Stimulated activated CD4-positive, alpha-beta T cell treated with anti-CD3 and anti-CD28 coated beads, Interleukin-4, amount 100 ng/mL, for 4 hours (primary cell): ENCODE results near the gene PSMD11.

Source experiments
- DNase-seq, 2 experiments: peaks; one replicate each; pipeline ENCODE4 v3.0.0-alpha.2; 2020

The PSMD11 gene

GRCh38 chr17:32467949-32468348 lies 23.6 kb downstream of the PSMD11 start:
- no peak for DNase-seq

GRCh38 chr17:32470405-32471167 lies 26.3 kb downstream of the PSMD11 start:
- no peak for DNase-seq

- DNase-seq = no peak
These were observed 27.3 kb downstream of the PSMD11 start for GRCh38 chr17:32471652-32472051.

GRCh38 chr17:32475258-32475657 lies 30.9 kb downstream of the PSMD11 start:
- DNase-seq = no peak

GRCh38 chr17:32477220-32477619 lies 32.9 kb downstream of the PSMD11 start:
- DNase-seq = no peak

- no peak for DNase-seq
These were observed 34.8 kb downstream of the PSMD11 start for GRCh38 chr17:32479074-32479617.

GRCh38 chr17:32481193-32481592 lies 36.9 kb downstream of the PSMD11 start:
- DNase-seq = no peak

- DNase-seq = no peak
These were observed 38.4 kb downstream of the PSMD11 start for GRCh38 chr17:32482568-32483320.

- DNase-seq = peak in 1 of 2 experiments; percentile 28
These were observed 39.2 kb downstream of the PSMD11 start for GRCh38 chr17:32483451-32484019.

GRCh38 chr17:32484041-32484461 lies 39.7 kb downstream of the PSMD11 start:
- DNase-seq = no peak

- DNase-seq = no peak
These were observed 40.3 kb downstream of the PSMD11 start for GRCh38 chr17:32484628-32485027.

- DNase-seq = no peak
These were observed 41.2 kb downstream of the PSMD11 start for GRCh38 chr17:32485261-32486110.

- DNase-seq = peak; percentile 66 to 73
These were observed 41.9 kb downstream of the PSMD11 start for GRCh38 chr17:32486111-32486700.

GRCh38 chr17:32486701-32487472 lies 42.6 kb downstream of the PSMD11 start, which contains the start of gene CDK5R1:
CDK5R1 (plus strand) TSS chr17:32486993; CDS start chr17:32487621, 628 bp downstream.
- peak; percentile 59 to 73 for DNase-seq

- DNase-seq = no peak
These were observed 43.3 kb downstream of the PSMD11 start for GRCh38 chr17:32487473-32488176.

- DNase-seq = no peak
These were observed 43.9 kb downstream of the PSMD11 start for GRCh38 chr17:32488177-32488542.

GRCh38 chr17:32488604-32489180 lies 44.4 kb downstream of the PSMD11 start:
- no peak for DNase-seq

GRCh38 chr17:32489320-32490100 lies 45.2 kb downstream of the PSMD11 start:
- DNase-seq = no peak

- no peak for DNase-seq
These were observed 45.8 kb downstream of the PSMD11 start for GRCh38 chr17:32490101-32490482.
